Activated CD8-positive, alpha-beta T cell treated with anti-CD3 and anti-CD28 coated beads for 36 hours (primary cell): Measurements from ENCODE around the gene CTTNBP2. TPM values are rescaled to one million over a fixed set of nuclear protein-coding genes. Genes with fewer than 3 reads are reported as not detected.

Source experiments
- ATAC-seq: fragments of 200-7000 bp; cut with Tn5 transposase; one replicate; pipeline ENCODE4 v1.10.0; 2021; ENCODE audit warnings: mild to moderate bottlenecking, moderate library complexity
- CTCF ChIA-PET: fragments of 350-600 bp; sonication (Branson Sonifier 250); formaldehyde crosslinking; loops from one replicate; lab custom pipeline; 2021; ENCODE audit warnings: antibody characterized with exemption; lab: Charles Lee
- POLR2A ChIA-PET: fragments of 350-600 bp; sonication (Branson Sonifier 250); formaldehyde crosslinking; loops from one replicate; lab custom pipeline; 2021; ENCODE audit warnings: antibody characterized with exemption; lab: Charles Lee
- DNase-seq: peaks from one replicate; pipeline ENCODE4 v3.0.0-alpha.2; 2020
- H3K27ac Mint-ChIP-seq: one replicate; pipeline ENCODE4 v1.8.0; 2021; ENCODE audit warnings: mild to moderate bottlenecking, mixed read lengths
- H3K27me3 Mint-ChIP-seq: one replicate; pipeline ENCODE4 v1.8.0; 2021; ENCODE audit warnings: mixed read lengths
- H3K36me3 Mint-ChIP-seq: one replicate; pipeline ENCODE4 v1.8.0; 2021; ENCODE audit warnings: low read depth, mixed read lengths
- H3K4me1 Mint-ChIP-seq: one replicate; pipeline ENCODE4 v1.8.0; 2021; ENCODE audit warnings: low read depth, mixed read lengths
- H3K4me3 Mint-ChIP-seq: one replicate; pipeline ENCODE4 v1.8.0; 2021; ENCODE audit warnings: mild to moderate bottlenecking, moderate library complexity, mixed read lengths
- H3K9me3 Mint-ChIP-seq: one replicate; pipeline ENCODE4 v1.8.0; 2021; ENCODE audit warnings: mixed read lengths
- intact Hi-C: fragments of 100-400 bp; cut with micrococcal nuclease; formaldehyde crosslinking; loops from one replicate; pipeline ENCODE4 v1.10.0; 2022
- total RNA-seq, 2 experiments: library from RNA; stranded (reverse); gene quantifications; one replicate each; pipeline ENCODE4 v1.2.3, GENCODE V29; 2021
- TF ChIP-seq, protein P1 (sequence below): fragments of 200-600 bp; IDR thresholded peaks from one replicate; pipeline ENCODE4 v1.8.0; 2022; ENCODE audit warnings: antibody characterized with exemption, mild to moderate bottlenecking

Gene CTTNBP2
- total RNA-seq, 2 experiments from 2014 or later = not detected

DNA sequence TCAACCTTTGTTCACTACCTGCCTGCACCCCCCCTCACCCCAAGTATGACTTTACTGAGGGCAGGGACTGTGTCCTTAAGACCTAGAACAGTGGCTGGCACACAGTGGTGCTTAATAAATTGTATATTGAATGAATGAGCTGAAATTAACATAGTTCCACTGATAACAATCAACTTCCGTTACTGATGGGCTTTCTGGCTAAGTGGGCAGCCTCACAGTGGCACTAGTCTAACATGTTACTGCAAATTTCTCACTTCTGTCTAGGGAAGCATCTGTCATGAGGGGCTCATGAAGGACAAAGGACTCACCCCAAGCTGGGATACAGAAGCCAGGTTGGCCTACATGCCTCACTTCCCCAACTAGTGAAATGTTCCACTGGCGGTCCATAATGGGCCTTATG is 79.3 kb downstream of the CTTNBP2 start:
- Mint-ChIP-seq H3K27me3 (peaks cover 5% of the 10 kb centered on the region), H3K4me1 (no peaks in the 10 kb centered on the region), H3K4me3 (no peak overlapping the region), H3K9me3 (no peaks in the 10 kb centered on the region), H3K27ac (no peak overlapping the region), H3K36me3 (no peaks in the 10 kb centered on the region)
- no peak for ATAC-seq
- DNase-seq = no peak
- intact Hi-C loops = no loop called here
- TF ChIP-seq, protein P1, sequence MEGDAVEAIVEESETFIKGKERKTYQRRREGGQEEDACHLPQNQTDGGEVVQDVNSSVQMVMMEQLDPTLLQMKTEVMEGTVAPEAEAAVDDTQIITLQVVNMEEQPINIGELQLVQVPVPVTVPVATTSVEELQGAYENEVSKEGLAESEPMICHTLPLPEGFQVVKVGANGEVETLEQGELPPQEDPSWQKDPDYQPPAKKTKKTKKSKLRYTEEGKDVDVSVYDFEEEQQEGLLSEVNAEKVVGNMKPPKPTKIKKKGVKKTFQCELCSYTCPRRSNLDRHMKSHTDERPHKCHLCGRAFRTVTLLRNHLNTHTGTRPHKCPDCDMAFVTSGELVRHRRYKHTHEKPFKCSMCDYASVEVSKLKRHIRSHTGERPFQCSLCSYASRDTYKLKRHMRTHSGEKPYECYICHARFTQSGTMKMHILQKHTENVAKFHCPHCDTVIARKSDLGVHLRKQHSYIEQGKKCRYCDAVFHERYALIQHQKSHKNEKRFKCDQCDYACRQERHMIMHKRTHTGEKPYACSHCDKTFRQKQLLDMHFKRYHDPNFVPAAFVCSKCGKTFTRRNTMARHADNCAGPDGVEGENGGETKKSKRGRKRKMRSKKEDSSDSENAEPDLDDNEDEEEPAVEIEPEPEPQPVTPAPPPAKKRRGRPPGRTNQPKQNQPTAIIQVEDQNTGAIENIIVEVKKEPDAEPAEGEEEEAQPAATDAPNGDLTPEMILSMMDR = no peak
- POLR2A ChIA-PET = no interaction called here
- CTCF ChIA-PET = interaction anchor here (1.4 kb wide), 1 partner anchor 17 kb away, joined by 3 read pairs; no protein-coding TSS in a partner anchor

DNA sequence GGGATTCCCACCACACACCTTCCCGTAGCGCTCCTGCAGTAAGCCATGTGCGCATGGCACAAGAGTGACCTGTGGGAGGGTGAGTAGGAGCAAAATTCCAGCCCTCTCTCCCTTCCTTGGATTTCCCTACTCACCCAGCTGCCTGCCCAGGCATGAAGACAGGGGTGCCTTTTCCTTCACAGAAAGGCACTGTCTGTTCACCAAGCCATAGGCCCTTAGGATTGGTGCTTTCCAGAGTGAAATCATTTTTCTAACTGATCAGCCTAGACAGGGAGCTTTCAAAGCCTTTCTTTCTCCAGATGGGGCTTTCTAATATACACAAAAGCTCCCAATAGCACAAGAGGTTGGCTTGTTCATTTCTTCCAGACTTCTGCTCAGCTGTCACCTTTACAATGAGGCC is 79.7 kb downstream of the CTTNBP2 start:
- CTCF ChIA-PET = interaction anchor here (1.2 to 1.4 kb wide), 2 partner anchors 16 to 102 kb away, joined by 3 read pairs; no protein-coding TSS in a partner anchor
- Mint-ChIP-seq H3K36me3 (no peaks in the 10 kb centered on the region), H3K4me1 (no peaks in the 10 kb centered on the region), H3K9me3 (no peaks in the 10 kb centered on the region), H3K4me3 (no peak overlapping the region), H3K27ac (no peak overlapping the region), H3K27me3 (peaks cover 5% of the 10 kb centered on the region)
- TF ChIP-seq, protein P1 = no peak
- no peak for ATAC-seq
- no peak for DNase-seq
- POLR2A ChIA-PET = no interaction called here
- intact Hi-C loops = no loop called here

DNA sequence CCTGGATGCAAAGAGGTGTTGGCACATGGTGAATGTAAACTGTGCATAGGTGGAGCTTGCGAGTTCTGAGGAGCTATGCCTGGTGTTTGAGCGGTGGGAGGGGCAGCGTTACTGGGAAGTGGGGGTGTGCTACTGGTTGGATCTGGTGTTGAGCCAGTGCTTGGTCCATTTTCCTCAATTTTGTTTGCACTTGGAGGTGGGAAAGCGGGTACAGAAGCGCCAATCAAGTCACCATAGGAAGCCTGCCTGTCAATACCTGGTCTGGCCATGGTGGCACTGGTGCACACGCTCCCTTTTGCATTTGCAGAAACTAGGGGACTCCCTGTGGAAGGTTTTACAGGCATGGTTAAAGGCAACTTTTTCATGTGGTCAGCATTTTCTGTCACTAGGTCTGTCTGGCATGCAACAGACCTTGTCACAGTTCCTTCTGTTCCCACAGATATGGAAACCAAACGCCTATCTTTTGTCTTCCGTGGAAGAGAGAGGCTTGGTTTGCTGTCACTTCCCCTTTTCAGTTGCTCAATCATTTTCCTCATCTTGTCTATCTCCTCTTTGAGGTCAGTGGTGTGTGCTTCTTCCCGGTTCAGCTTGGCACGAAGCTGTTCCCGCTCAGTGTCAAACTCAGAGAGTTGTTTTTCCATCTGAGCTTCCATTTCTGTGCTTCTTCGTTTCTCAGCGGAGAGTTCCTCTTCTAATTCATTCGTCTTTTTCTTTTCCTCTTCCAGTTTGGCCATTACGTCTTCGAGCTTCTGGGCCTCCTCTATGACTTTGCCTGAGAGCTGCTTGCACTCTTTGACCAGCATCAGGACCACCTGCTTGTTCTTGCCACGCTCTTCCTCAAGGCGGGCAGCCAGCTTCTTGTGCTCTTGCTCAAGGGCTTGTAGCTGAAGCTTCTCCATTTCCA is 81.1 kb downstream of the CTTNBP2 start:
- TF ChIP-seq, protein P1 = no peak
- Mint-ChIP-seq H3K9me3 (no peaks in the 10 kb centered on the region), H3K4me3 (no peak overlapping the region), H3K27ac (no peak overlapping the region), H3K4me1 (no peaks in the 10 kb centered on the region), H3K36me3 (no peaks in the 10 kb centered on the region), H3K27me3 (peaks cover 5% of the 10 kb centered on the region)
- intact Hi-C loops = no loop called here
- ChIA-PET POLR2A (no interaction called here), CTCF (interaction anchor here (1.2 kb wide), 1 partner anchor 103 kb away, joined by 3 read pairs; no protein-coding TSS in a partner anchor)
- DNase-seq = no peak
- no peak for ATAC-seq

DNA sequence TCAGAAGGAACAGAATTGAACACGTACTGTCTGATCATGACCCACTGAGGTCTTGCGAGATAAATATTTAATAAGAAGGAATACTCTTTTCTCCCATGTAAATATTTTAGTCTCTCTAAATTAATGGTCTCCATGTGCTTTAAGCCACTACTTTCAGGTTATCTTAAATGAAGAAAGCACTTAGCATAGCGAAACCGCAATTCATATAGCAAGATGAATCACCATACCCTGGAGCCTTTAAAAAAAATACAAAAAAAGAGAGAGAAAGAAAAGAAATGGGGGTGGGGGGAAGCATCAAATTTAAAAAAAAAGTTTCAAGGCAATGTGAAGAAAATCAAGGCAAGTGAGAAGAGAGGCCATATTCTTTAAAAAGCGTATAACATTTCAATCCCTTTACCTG is 82.5 kb downstream of the CTTNBP2 start:
- Mint-ChIP-seq H3K4me1 (no peaks in the 10 kb centered on the region), H3K27me3 (peaks cover 3% of the 10 kb centered on the region), H3K36me3 (no peaks in the 10 kb centered on the region), H3K4me3 (no peak overlapping the region), H3K9me3 (no peaks in the 10 kb centered on the region), H3K27ac (no peak overlapping the region)
- ATAC-seq = no peak
- TF ChIP-seq, protein P1 = no peak
- CTCF ChIA-PET = no interaction called here
- no peak for DNase-seq
- intact Hi-C loops = no loop called here
- POLR2A ChIA-PET = no interaction called here

DNA sequence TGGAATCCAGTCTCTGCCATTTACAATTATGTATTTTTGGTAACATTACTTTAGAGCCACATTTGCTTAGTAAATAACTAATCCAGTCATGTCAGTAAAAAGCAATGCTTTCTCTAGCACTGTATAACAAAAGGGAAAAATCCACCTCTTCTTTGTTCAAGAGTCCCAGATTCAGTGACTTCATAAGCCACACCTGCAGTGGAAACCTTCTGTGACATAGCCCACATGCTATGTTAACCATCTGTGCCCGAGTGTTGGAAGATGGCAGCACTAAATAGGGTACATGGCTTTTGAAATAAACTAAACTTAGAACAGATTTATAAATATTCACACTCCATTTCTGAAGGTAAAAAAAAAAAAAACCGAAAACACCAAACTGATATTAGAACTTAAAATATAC is 83.0 kb downstream of the CTTNBP2 start:
- intact Hi-C loops = no loop called here
- Mint-ChIP-seq H3K4me3 (no peak overlapping the region), H3K4me1 (no peaks in the 10 kb centered on the region), H3K27me3 (peaks cover 3% of the 10 kb centered on the region), H3K9me3 (no peaks in the 10 kb centered on the region), H3K27ac (no peak overlapping the region), H3K36me3 (no peaks in the 10 kb centered on the region)
- ChIA-PET POLR2A (no interaction called here), CTCF (no interaction called here)
- DNase-seq = no peak
- TF ChIP-seq, protein P1 = no peak
- ATAC-seq = no peak
